HG03045 (cell line): ENCODE data around the gene CHPF.

Experiments
- ATAC-seq: cut with Tn5 transposase; IDR thresholded peaks from one replicate; pipeline ENCODE4 v1.9.1; 2021; ENCODE audit warnings: mild to moderate bottlenecking, moderate library complexity; ENCODE audit not compliant: unreplicated experiment

Gene CHPF

DNA sequence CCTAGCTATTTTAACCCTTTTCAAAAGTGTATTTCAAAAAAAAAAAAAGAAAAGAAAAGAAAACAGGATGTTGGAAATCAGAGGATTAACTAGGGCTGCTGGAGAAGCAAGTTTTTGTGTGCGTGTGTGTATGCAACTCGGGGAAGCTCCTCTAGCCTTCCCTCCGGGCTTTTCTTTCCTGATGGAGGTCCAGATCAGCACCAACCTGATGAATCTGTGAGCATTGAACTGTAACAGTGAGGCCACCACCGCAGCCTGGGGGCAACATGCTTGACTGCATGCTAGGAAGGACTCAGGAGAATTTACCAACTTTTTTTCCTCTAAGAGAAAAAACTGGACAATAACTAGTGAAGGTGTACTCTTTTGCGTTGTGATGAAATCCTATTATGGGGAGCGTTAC lies 25.4 kb upstream of the CHPF start:
- no peak for ATAC-seq

GRCh38 chr2:219567791-219568361 lies 24.3 kb upstream of the CHPF start:
- ATAC-seq, result no peak

- ATAC-seq, result no peak
Measured at GRCh38 chr2:219567131-219567530, 23.5 kb upstream of the CHPF start.

DNA sequence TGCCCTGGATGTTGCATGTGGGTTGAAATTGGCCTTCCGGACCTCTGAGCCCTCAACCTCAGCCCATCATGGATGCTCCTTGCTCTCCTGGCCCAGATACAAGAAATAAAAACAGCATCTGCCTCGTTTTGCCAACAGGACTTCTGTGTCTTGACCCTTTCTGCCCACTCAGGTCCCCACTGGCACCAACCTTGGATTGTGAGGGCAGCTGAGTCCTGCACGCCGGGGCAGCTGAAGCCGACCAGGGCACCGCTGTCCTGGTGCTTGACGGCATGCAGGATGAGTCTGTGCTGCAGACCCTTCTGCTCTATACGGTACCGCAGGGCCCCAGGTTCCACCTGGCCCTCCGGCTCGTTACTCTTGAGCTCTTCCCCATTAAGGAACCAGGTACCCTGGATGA lies 23.0 kb upstream of the CHPF start:
- no peak for ATAC-seq

DNA sequence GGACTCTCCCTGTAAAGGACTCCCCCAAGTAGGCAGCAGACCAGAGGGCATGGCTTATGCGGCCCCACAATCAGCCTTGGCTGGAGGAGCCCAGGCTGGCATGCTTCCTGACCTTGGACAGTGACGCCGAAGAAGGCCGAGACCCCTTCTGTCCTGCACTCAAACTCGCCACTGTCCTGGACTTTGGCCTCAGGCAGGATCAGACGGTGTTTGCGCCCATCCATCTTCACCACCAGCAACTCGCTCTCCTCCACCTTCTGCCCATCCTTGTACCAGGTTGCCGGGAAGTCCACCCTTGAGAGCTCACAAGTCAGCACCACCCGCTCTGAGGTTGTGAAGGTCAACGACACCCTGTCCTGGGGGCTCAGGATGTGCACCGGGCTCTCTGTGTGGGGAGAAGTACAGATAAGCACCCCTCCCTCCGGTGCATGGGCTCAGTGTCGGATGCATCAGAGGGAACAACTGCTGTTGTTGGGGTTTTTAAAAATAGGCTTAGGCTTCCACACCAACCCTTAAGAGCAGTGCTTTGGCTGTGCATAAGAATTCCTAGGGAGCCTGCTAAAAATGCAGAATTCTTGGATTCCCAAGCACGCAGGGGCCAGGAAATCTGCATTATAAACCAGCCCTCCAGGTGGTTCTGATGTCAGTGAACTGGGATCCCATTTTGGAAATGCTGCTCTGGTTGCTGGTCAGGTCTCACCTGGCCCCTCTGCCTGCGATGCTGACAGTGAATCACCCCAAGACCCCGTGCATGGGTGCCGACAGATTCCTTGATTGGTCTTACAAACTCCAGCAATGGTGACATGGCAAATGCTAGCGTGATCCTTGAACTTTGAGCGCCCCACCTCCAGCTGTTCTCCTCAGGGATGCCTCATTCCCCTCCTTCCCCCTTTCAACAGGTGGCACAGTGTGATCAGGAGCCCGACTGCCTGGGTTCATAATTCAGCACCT lies 21.8 kb upstream of the CHPF start:
- no peak for ATAC-seq

DNA sequence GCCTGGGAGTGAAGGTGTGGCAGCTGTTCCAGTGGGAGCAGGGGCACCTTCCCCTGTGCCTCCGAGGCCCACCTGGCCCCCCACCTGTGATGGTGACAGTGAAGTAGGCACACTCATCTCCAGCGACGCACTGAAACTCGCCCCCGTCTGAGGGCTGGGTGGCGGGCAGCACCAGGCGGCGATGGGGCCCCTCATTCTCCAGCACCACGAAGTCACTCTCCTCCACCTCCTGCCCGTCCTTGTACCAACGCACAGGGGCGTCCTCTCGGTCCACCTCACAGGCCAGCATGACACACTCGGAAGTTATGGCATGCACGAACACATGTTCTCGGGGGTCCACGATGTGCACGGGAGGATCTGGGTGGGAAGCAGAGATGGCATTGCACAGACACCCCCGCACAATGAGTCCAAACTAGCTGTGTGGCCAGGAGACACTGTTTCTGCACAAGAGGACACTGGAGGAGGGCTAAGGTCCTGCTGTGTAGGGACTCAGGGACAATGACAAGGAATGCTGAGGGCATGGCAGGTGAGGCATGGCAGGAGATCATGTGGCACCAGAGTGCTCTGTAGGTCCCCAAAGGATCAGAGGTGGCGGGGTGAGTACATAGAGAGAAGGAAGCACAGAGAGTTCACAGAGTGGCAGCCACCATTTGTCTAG lies 19.8 kb upstream of the CHPF start:
- no peak for ATAC-seq

DNA sequence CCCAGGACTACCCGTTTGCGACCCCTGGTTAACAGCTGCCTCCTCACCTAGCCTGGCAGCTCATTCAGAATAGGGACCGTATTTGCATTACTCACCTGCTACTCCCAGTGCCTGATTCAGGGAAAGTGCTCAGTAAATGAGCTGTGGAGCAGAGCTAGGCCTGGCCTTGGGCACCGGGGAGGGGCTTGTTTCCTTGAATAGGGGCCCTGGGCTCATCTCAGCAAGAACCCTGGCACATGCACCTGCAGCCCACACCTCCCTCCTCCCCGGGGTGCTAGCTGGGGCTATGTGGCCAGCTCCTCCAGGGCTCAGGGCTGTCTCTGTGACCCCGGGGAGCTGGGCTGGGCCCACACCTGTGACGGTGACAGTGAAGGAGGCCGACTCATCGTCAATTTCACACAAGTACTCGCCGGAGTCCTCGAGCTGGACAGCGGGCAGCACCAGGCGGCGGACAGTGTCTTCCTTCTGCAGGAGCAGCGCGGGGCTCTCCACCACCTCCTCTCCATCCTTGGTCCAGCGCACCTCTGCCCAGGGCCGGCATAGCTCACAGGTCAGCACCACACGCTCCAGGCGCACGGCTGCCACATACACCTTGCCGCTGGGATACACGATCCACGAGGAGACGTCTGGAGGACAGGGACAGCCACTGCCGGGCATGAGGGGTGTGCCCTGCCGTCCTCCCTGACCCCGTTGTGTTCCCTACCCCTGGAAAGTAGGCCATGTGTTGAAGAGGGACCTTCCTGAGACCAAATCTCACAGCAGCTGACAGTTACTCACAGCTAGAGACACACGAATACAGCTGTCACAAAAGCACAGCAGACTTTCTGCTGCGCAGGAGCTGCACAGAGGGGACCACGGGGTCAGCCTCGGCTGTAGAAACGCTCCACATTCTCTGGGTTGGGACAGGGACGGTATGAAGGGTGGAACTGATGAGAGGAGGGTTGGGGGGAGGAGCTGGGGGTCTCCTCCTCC lies 18.7 kb upstream of the CHPF start:
- ATAC-seq, result no peak

GRCh38 chr2:219561179-219562048 lies 17.8 kb upstream of the CHPF start:
- ATAC-seq, result no peak

DNA sequence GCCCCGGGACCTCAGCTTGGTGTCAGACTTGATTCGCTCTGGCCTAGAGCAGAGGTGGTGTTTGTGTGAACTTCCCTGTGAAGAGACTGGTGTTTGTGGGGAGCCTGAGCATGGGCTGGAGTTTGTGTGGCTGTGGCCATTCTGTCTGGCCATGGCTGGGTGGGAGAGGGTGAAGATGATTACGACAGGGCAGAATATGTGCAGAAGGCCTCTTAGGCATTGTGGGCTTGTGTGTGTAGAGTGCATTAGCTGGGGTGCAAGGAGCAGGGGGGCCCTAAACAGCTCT lies 17.2 kb upstream of the CHPF start:
- no peak for ATAC-seq

DNA sequence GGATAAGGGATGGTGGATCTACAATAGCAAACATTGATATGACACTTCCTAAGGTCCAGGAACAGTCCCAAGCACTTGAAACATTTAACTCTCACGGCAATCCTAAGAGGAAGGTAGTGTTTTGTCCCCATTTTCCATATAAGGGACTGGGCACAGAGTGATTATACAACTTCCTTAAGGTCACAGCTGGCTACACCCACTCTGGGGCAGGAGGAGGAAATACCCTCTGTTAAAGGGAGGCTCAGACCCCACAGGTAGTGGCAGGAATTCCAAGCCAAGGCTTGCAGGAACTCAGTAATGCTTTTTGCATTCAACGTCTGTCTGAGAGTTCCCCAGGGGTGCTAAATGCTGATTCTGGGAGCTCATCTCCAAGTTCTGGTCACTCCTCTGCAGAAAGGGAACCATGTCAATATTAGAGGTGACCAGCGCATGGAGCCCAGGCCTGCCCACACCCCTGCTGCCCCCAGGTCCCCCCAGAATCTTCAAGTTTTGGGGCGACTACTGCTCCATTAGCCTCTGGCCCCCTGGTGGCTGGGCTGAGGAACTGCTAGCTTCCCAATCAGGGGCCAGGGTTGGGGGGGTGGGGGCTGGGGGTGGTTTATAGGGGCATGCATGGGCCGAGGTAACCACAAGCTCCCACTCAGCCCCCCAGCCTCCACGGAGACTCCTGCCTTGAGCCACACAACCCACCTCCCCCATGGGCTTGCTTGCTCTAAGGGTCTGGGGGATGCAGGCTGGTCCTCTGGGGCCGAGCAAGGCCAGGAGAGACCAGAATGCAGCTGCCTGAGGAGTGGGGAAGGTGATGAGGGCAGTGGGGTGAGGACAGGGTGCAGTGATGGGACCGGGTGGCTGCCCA lies 16.7 kb upstream of the CHPF start:
- ATAC-seq, result no peak

DNA sequence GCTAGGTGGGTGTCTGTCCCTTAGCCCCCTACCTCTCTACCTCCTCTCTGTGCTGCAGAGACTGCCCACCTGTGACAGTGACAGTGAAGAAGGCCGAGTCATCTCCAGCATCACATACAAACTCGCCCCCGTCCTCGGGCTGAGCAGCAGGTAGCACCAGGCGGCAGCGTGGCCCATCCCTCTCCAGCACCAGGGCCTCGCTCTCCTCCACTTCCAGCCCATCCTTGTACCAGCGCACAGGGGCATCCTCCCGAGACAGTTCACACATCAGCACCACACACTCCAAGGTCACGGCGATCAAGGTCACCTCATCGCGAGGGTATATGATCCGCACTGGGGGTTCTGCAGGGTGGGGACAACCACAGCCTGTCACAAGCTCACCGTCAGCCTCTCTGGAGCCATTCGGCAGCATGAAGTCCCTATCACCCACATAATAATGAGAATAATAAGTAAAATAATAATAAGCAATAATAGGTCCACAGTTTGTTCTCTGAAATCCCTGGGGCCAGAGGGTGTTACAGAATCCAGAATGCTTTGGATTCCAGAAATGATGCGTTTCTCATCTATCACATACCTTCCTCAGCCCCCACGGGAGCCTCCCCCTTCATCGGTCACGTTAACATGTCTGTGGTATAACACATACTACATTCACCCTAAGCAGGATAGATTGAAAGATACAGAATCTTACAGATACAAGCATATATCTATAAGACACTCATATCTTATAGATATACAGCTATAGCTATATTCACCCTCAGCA lies 15.7 kb upstream of the CHPF start:
- no peak for ATAC-seq

DNA sequence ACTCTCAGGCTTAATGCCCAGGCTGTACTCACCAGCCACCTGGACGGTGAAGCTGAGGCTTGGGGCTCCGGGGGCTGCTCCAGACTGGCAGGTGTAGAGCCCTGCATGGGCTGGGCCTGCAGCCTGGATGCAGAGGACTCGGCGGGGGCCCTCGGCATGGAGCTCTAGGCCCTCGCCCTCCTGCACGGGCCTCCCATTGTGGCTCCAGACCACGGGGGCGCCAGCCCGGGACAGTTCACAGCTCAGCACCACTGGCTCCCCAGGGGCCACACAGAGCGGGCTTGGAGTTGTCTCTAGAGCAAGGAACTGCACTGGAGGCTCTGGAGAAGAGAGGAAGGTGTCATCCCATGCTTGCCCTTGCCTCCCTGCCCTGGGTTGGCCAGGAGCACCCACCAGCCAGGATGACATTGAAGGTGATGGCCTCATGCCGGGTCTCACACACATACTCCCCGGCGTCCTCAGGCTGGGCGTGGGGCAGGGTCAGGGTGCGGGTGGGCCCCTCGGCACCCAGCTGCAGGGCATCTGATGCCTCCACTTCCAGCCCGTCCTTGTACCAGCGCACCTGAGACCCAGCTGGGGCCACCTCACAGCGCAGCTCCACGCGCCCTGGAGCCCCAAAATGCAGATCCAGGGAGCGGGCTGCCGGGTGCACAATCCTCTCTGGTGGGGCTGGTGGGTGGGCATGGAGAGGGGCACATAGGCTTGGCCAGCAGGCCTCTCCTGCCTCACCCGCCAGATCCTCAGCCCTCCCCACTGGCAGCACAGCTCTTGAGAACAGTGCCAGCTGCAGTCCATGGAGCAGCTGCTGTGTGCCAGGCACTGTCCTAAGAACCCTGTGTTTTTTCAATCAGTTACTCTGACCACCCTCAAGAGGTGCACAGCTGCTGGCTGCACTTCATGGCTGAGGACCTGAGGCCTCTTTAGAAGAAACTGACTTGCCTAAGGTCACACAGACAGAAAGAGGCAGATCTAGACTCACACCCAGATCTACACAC lies 14.5 kb upstream of the CHPF start:
- ATAC-seq, result no peak

- ATAC-seq, result no peak
Measured at GRCh38 chr2:219557320-219557719, 13.7 kb upstream of the CHPF start.

GRCh38 chr2:219556413-219556812 lies 12.8 kb upstream of the CHPF start:
- ATAC-seq, result no peak

DNA sequence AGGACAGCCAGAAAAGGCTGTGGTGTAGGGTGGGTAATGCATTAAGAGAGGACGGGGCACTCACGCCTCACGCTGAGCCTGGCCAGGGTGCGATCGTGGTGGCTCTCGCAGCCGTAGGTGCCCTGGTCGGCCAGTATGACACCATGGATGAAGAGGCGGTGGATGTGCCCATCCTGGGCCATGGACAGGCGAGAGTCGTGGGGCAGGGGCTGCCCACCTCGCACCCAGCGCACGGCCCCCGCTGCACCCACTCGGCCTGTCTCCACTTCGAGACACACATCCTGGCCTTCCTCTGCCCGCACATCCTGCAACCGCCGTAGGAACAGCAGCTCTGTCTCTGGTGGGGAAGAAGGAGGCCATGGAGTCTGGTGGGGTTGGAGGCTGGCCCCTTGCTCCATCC lies 12.3 kb upstream of the CHPF start:
- no peak for ATAC-seq

GRCh38 chr2:219554350-219554749 lies 10.7 kb upstream of the CHPF start:
- ATAC-seq, result no peak

GRCh38 chr2:219553463-219553963 lies 9.9 kb upstream of the CHPF start:
- ATAC-seq, result no peak
